Gastroesophageal sphincter (tissue), 4 donors: ENCODE results near the gene PTPRN2. TPM values are rescaled to one million over a fixed set of nuclear protein-coding genes. Genes with fewer than 3 reads are reported as not detected.
"Not testable (repeated sequence)": the region's sequence is repeated elsewhere in the genome, so short reads cannot be mapped to it uniquely, and the experiment has no call there.

Source experiments
- ATAC-seq: fragments of 150-250 bp; one replicate; pipeline ENCODE4 v1.9.1; 2016; ENCODE audit warnings: mild to moderate bottlenecking, moderate library complexity
- H3K27ac ChIP-seq, 4 donors: fragments of 200-600 bp; sonication (generic) in 3 of 4; 1 replicate in 3 of 4; 2 replicates in 1 of 4; pipeline ENCODE4 v1.5.1; 2016 to 2019
- H3K27me3 ChIP-seq: fragments of 200-600 bp; sonication (generic); one replicate; pipeline ENCODE4 v1.5.1; 2019
- H3K36me3 ChIP-seq, 2 donors: fragments of 200-600 bp; sonication (generic); one replicate each; pipeline ENCODE4 v1.5.1; 2019; ENCODE audit warnings: control low read depth in 1 of 2
- H3K4me1 ChIP-seq, 3 donors: fragments of 200-600 bp; sonication (generic); 1 replicate in 2 of 3; 2 replicates in 1 of 3; pipeline ENCODE4 v1.5.1; 2016 to 2019; ENCODE audit warnings: control low read depth in 2 of 3
- H3K4me3 ChIP-seq, 2 donors: fragments of 200-600 bp; sonication (generic); one replicate each; pipeline ENCODE4 v1.5.1; 2019; ENCODE audit warnings: mild to moderate bottlenecking in 1 of 2, moderate library complexity in 1 of 2
- H3K9me3 ChIP-seq, 3 donors: fragments of 200-600 bp; sonication (generic); one replicate each; pipeline ENCODE4 v1.5.1; 2017 to 2019; ENCODE audit warnings: control low read depth in 2 of 3
- EP300 ChIP-seq: sonication (generic); formaldehyde crosslinking; IDR thresholded peaks from one replicate; pipeline ENCODE4 v1.6.1; 2017; ENCODE audit warnings: antibody characterized with exemption, mild to moderate bottlenecking
- POLR2A ChIP-seq, 2 donors: fragments of 450-650 bp; IDR thresholded peaks; one replicate each; pipeline ENCODE4 v1.6.1; 2017; ENCODE audit warnings: antibody characterized with exemption in 2 of 2, mild to moderate bottlenecking in 2 of 2, moderate library complexity in 1 of 2
- POLR2AphosphoS5 ChIP-seq: sonication (generic); formaldehyde crosslinking; IDR thresholded peaks from one replicate; pipeline ENCODE4 v1.6.1; 2017; ENCODE audit warnings: antibody characterized with exemption
- WGBS, 2 donors: methylation state at CpG; one replicate each; pipeline ENCODE4 v1.1.5; 2018; ENCODE audit warnings: low coverage in 1 of 2; 5-methylcytosine and 5-hydroxymethylcytosine counted together
- total RNA-seq, 4 donors: library from RNA; depleted of rRNA; stranded (reverse); fragments of >200 nt; gene quantifications; one replicate each; pipeline ENCODE4 v1.1.0, GENCODE V29; 2016
- TF ChIP-seq, protein P1 (sequence below), 4 experiments: fragments of 200-600 bp in 2 of 4; fragments of 450-650 bp in 2 of 4; sonication (generic) in 1 of 4; IDR thresholded peaks; one replicate each; pipeline ENCODE4 v1.5.1; 2017 to 2019; ENCODE audit warnings: antibody characterized with exemption in 4 of 4, mild to moderate bottlenecking in 2 of 4, moderate library complexity in 2 of 4

PTPRN2 gene
- total RNA-seq, 4 donors from 2014 or later = 1.7 to 4.7 (median 3.3) TPM

GRCh38 chr7:158343526-158343925 is 244.1 kb downstream of the PTPRN2 start:
- H3K4me1 ChIP-seq = no peaks in the 10 kb centered on the region
- no peak overlapping the region for H3K27ac ChIP-seq
- peaks cover 8% of the 10 kb centered on the region for H3K27me3 ChIP-seq
- H3K36me3 ChIP-seq = no peaks in the 10 kb centered on the region
- no peak overlapping the region for H3K4me3 ChIP-seq
- no peaks in the 10 kb centered on the region for H3K9me3 ChIP-seq
- 91 to 100% methylated on average over 3 to 10 of the region's 20 CpGs for WGBS, 2 donors
- no peak for TF ChIP-seq EP300
- TF ChIP-seq, protein P1, sequence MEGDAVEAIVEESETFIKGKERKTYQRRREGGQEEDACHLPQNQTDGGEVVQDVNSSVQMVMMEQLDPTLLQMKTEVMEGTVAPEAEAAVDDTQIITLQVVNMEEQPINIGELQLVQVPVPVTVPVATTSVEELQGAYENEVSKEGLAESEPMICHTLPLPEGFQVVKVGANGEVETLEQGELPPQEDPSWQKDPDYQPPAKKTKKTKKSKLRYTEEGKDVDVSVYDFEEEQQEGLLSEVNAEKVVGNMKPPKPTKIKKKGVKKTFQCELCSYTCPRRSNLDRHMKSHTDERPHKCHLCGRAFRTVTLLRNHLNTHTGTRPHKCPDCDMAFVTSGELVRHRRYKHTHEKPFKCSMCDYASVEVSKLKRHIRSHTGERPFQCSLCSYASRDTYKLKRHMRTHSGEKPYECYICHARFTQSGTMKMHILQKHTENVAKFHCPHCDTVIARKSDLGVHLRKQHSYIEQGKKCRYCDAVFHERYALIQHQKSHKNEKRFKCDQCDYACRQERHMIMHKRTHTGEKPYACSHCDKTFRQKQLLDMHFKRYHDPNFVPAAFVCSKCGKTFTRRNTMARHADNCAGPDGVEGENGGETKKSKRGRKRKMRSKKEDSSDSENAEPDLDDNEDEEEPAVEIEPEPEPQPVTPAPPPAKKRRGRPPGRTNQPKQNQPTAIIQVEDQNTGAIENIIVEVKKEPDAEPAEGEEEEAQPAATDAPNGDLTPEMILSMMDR (IDR thresholded peaks at IDR 0.05) = no peak
- TF ChIP-seq POLR2A (IDR thresholded peaks at IDR 0.05) = no peak
- no peak for ATAC-seq

- not testable (repeated sequence) for ATAC-seq, H3K4me1 ChIP-seq, H3K36me3 ChIP-seq, H3K4me3 ChIP-seq, H3K27me3 ChIP-seq, H3K9me3 ChIP-seq, H3K27ac ChIP-seq
- WGBS, 2 donors = 82 to 91% methylated on average over 10 to 11 of the region's 15 CpGs
Observed at GRCh38 chr7:158341097-158341496, 246.5 kb downstream of the PTPRN2 start.

DNA sequence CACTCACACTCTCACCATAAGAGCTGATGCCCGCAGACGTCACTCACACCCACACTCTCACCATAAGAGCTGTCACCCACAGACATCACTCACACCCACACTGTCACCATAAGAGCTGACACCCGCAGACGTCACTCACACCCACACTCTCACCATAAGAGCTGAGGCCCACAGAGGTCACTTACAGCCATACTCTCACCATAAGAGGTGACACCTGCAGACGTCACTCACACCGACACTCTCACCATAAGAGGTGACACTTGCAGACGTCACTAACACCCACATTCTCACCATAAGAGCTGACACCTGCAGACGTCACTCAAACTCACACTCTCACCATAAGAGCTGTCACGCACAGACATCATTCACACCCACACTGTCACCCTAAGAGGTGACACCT is 250.7 kb downstream of the PTPRN2 start:
- ATAC-seq, H3K4me1 ChIP-seq, H3K27ac ChIP-seq, H3K27me3 ChIP-seq, H3K4me3 ChIP-seq, H3K36me3 ChIP-seq, H3K9me3 ChIP-seq: not testable (repeated sequence)
- WGBS, 2 donors = 74 to 76% methylated on average over 8 to 9 of the region's 9 CpGs

GRCh38 chr7:158332516-158332915 is 255.1 kb downstream of the PTPRN2 start:
- not testable (repeated sequence) for H3K4me3 ChIP-seq, ATAC-seq, H3K27me3 ChIP-seq, H3K9me3 ChIP-seq, H3K36me3 ChIP-seq, H3K27ac ChIP-seq, H3K4me1 ChIP-seq
- 57 to 75% methylated on average over 1 to 3 of the region's 5 CpGs for WGBS, 2 donors

GRCh38 chr7:158331826-158332450 is 255.7 kb downstream of the PTPRN2 start:
- H3K9me3 ChIP-seq, H3K27me3 ChIP-seq, H3K4me1 ChIP-seq, H3K27ac ChIP-seq, ATAC-seq, H3K36me3 ChIP-seq, H3K4me3 ChIP-seq: not testable (repeated sequence)
- WGBS, 2 donors = 81 to 86% methylated on average over 12 to 18 of the region's 18 CpGs

DNA sequence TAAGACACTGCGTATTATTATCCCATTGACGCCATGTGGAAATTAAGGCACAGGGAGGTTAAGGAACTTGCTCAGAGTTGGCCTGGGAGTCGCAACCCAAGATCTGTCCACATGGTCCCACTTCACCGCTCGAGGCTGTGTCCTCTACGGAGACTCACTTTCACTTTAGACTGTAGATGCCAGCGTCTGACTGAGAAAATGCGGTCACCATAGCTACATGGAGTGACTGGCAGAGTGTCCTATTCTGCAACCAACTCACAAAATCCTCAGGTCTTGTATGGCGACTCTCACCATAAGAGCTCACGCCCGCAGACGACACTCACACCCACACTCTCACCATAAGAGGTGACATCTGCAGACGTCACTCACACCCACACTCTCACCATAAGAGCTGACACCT is 257.9 kb downstream of the PTPRN2 start:
- Histone ChIP-seq H3K36me3 (no peaks in the 10 kb centered on the region), H3K4me3 (no peak overlapping the region), H3K9me3 (no peaks in the 10 kb centered on the region), H3K4me1 (no peaks in the 10 kb centered on the region), H3K27ac (no peak overlapping the region), H3K27me3 (peaks cover 15% of the 10 kb centered on the region)
- 67 to 97% methylated on average over 4 to 6 of the region's 13 CpGs for WGBS, 2 donors
- ATAC-seq = no peak
- TF ChIP-seq, protein P1 (IDR thresholded peaks at IDR 0.05) = no peak
- TF ChIP-seq EP300 (no peak), POLR2A (IDR thresholded peaks at IDR 0.05) (no peak), POLR2AphosphoS5 (no peak)

- no peaks in the 10 kb centered on the region for H3K4me1 ChIP-seq
- no peak overlapping the region for H3K27ac ChIP-seq
- no peak for ATAC-seq
- H3K9me3 ChIP-seq = no peaks in the 10 kb centered on the region
- H3K4me3 ChIP-seq = no peak overlapping the region
- H3K36me3 ChIP-seq = no peaks in the 10 kb centered on the region
- no CpG with 5 or more reads among the region's 28 CpGs for WGBS, 2 donors
- H3K27me3 ChIP-seq = peaks cover 19% of the 10 kb centered on the region
- TF ChIP-seq POLR2AphosphoS5 (no peak), POLR2A (IDR thresholded peaks at IDR 0.05) (no peak), EP300 (no peak)
- TF ChIP-seq, protein P1 (IDR thresholded peaks at IDR 0.05) = no peak
Observed at GRCh38 chr7:158329014-158329610, 258.5 kb downstream of the PTPRN2 start.
